K562 (cell line): ENCODE measurements around the gene RGS21. TPM values are rescaled to one million over a fixed set of nuclear protein-coding genes. Genes with fewer than 3 reads are reported as not detected.

Source experiments
- ATAC-seq: fragments of 200-7000 bp; cut with Tn5 transposase; 3 replicates; pipeline ENCODE4 v1.9.1; 2020; ENCODE audit warnings: moderate library complexity
- BruUV-seq: library from RNA; stranded (reverse); fragments of 400-500 nt; replicated peaks from 2 replicates; lab custom pipeline; 2021; lab: Mats Ljungman, UMichigan
- CTCF ChIA-PET: fragments of 300-600 bp; formaldehyde crosslinking; extraction: SDS; loops from one replicate; lab custom pipeline; 2021; ENCODE audit warnings: low intra/inter-chr PET ratio; lab: Yijun Ruan, JAX
- POLR2A ChIA-PET: fragments of 300-600, 350-650 bp; sonication (Branson Sonifier 250); formaldehyde crosslinking; extraction: SDS; loops from one replicate; lab custom pipeline; 2021; ENCODE audit warnings: antibody characterized with exemption, inconsistent platforms; lab: Yijun Ruan, JAX
- DNase-seq, 4 experiments: peaks; one replicate each; pipeline versions ENCODE4 v3.0.0 to v3.0.0-alpha.2; 2011 to 2018; ENCODE audit warnings: low spot score in 3 of 4, mixed read lengths in 3 of 4; ENCODE audit errors: extremely low read depth in 1 of 4
- FAIRE-seq: peaks from 2 replicates; lab custom pipeline; 2011; peaks lifted over from hg19 to GRCh38; lab: Jason Lieb, UNC
- H2AFZ ChIP-seq: 2 replicates; pipeline ENCODE4 v1.6.0; 2011; ENCODE audit warnings: low read depth, low read length, control low read depth, inconsistent platforms
- H3K27ac ChIP-seq: fragments of 200-600 bp; 3 replicates; pipeline ENCODE4 v1.8.0; 2011; ENCODE audit warnings: low read depth, mild to moderate bottlenecking, control low read depth, inconsistent platforms, low read length, moderate library complexity, mixed read lengths; ENCODE audit errors: extremely low read depth
- H3K27me3 ChIP-seq, 2 experiments: fragments of 300-600 bp in 1 of 2; 2 replicates in 1 of 2; 3 replicates in 1 of 2; pipeline versions ENCODE4 v1.6.0 to v1.8.0; 2011; ENCODE audit warnings: inconsistent platforms in 2 of 2, low read length in 2 of 2, mild to moderate bottlenecking in 1 of 2, mixed read lengths in 1 of 2, moderate library complexity in 1 of 2; ENCODE audit not compliant: control insufficient read depth in 2 of 2, insufficient read depth in 2 of 2
- H3K36me3 ChIP-seq: fragments of 300-600 bp; 3 replicates; pipeline ENCODE4 v1.8.0; 2011; ENCODE audit warnings: mild to moderate bottlenecking, low read length, inconsistent platforms; ENCODE audit not compliant: control insufficient read depth, insufficient read depth
- H3K4me1 ChIP-seq, 2 experiments: fragments of 200-600 bp in 1 of 2; replicated peaks in 1 of 2; 2 replicates in 1 of 2; 3 replicates in 1 of 2; pipeline versions ENCODE4 v1.5.1 to v1.8.0; 2011; ENCODE audit warnings: inconsistent platforms in 2 of 2, low read length in 2 of 2, mild to moderate bottlenecking in 1 of 2, mixed read lengths in 1 of 2, moderate library complexity in 1 of 2; ENCODE audit not compliant: control insufficient read depth in 2 of 2, insufficient read depth in 2 of 2
- H3K4me2 ChIP-seq: 2 replicates; pipeline ENCODE4 v1.6.1; 2011; ENCODE audit warnings: low read length, control low read depth, inconsistent platforms, mixed read lengths; ENCODE audit not compliant: insufficient read depth
- H3K4me3 ChIP-seq: fragments of 200-600 bp; sonication (generic), shearing (Covaris generic); 2 replicates; pipeline ENCODE4 v1.5.1; 2016; ENCODE audit warnings: control low read depth, inconsistent platforms
- H3K79me2 ChIP-seq: fragments of 200-600 bp; 3 replicates; pipeline ENCODE4 v1.8.0; 2011; ENCODE audit warnings: low read length, inconsistent platforms; ENCODE audit not compliant: control insufficient read depth, insufficient read depth
- H3K9ac ChIP-seq, 2 experiments: 2 replicates each; pipeline versions ENCODE4 v1.6.0 to v1.6.1; 2011; ENCODE audit warnings: low read depth in 2 of 2, low read length in 2 of 2, control low read depth in 1 of 2, inconsistent platforms in 1 of 2, mild to moderate bottlenecking in 1 of 2, mixed read lengths in 1 of 2; ENCODE audit not compliant: insufficient read depth in 1 of 2
- H3K9me1 ChIP-seq: one replicate; pipeline ENCODE4 v1.6.0; 2011; ENCODE audit warnings: inconsistent platforms, mild to moderate bottlenecking, low read length, moderate library complexity; ENCODE audit not compliant: control insufficient read depth, insufficient read depth
- H3K9me3 ChIP-seq: replicated peaks from 2 replicates; pipeline ENCODE4 v1.5.1; 2011; ENCODE audit warnings: low read depth, low read length, inconsistent platforms; ENCODE audit not compliant: control insufficient read depth, insufficient read depth
- H4K20me1 ChIP-seq: replicated peaks from 2 replicates; pipeline ENCODE4 v1.6.1; 2011; ENCODE audit warnings: low read length, inconsistent platforms, mixed read lengths; ENCODE audit not compliant: control insufficient read depth, insufficient read depth
- LCOR ChIP-seq: sonication (generic); formaldehyde crosslinking; IDR thresholded peaks from 2 replicates; pipeline ENCODE4 v1.8.0; 2022; ENCODE audit warnings: mild to moderate bottlenecking, missing genetic modification reagents
- NR3C1 ChIP-seq: sonication (generic); formaldehyde crosslinking; IDR thresholded peaks from 2 replicates; pipeline ENCODE4 v1.8.1; 2022; ENCODE audit warnings: missing genetic modification reagents
- RBM15 ChIP-seq: fragments of 200-400 bp; formaldehyde crosslinking; IDR thresholded peaks from 2 replicates; pipeline ENCODE4 v1.6.1; 2018; ENCODE audit warnings: mild to moderate bottlenecking, low read length, moderate library complexity; ENCODE audit not compliant: insufficient read depth
- SREBF1 ChIP-seq: fragments of 150-350 bp; IDR thresholded peaks from 2 replicates; pipeline ENCODE4 v1.6.1; 2014; ENCODE audit warnings: antibody characterized with exemption, low read depth, low read length, borderline replicate concordance
- TCF3 ChIP-seq: sonication (generic); formaldehyde crosslinking; IDR thresholded peaks from 2 replicates; pipeline ENCODE4 v1.4.0; 2020; ENCODE audit warnings: mild to moderate bottlenecking, missing genetic modification reagents
- ZNF551 ChIP-seq: fragments of 250-450 bp; sonication (Bioruptor Pico); IDR thresholded peaks from 2 replicates; pipeline ENCODE4 v1.5.0; 2021; ENCODE audit warnings: mild to moderate bottlenecking, moderate library complexity
- WGBS: fragments of 100-300 bp; shearing (Covaris generic); methylation state at CpG from one replicate; pipeline ENCODE4 v1.1.6; 2016; ENCODE audit warnings: low coverage, mixed read lengths; ENCODE audit not compliant: insufficient coverage; ENCODE audit errors: missing lambda C conversion rate; 5-methylcytosine and 5-hydroxymethylcytosine counted together
- in situ Hi-C: fragments of 300-500 bp; cut with MboI; formaldehyde crosslinking; loops from 4 replicates; pipeline ENCODE4 v1.15.0; 2018; ENCODE audit warnings: inconsistent platforms, mixed read lengths
- intact Hi-C: fragments of 100-400 bp; cut with micrococcal nuclease; formaldehyde crosslinking; loops from 2 replicates; pipeline ENCODE4 v1.14.2; 2022
- polyA plus RNA-seq, 8 experiments: library from polyadenylated mRNA; depleted of rRNA in 4 of 8; stranded (reverse) in 5 of 8; unstranded in 3 of 8; fragments of >200 nt; fragmentation: Nextera tagmentation in 2 of 8; fragmentation: Illumina TruSeq in 1 of 8; extraction: Ambion mirVana in 2 of 8; extraction: Trizol in 1 of 8; gene quantifications; 2 replicates each; pipeline versions ENCODE4 v1.2.1 to v1.2.3, GENCODE V29; 2011 to 2014; ENCODE audit warnings: inconsistent platforms in 1 of 8, missing spikeins in 1 of 8
- total RNA-seq, 7 experiments: library from RNA; depleted of rRNA in 6 of 7; stranded (reverse); fragments of >200 nt in 6 of 7; fragmentation: Illumina TruSeq in 2 of 7; extraction: Trizol in 2 of 7; gene quantifications; 2 replicates each; pipeline versions ENCODE4 v1.2.1 to v1.2.3, GENCODE V29; 2011 to 2021; ENCODE audit warnings: low replicate concordance in 1 of 7
- TF ChIP-seq, protein P1 (sequence below): fragments of 450-650 bp; formaldehyde crosslinking; IDR thresholded peaks from 2 replicates; pipeline ENCODE4 v1.4.0; 2020; ENCODE audit warnings: mild to moderate bottlenecking, moderate library complexity
- TF ChIP-seq, protein P2 (sequence below): IDR thresholded peaks from 2 replicates; pipeline ENCODE4 v1.6.1; 2011; ENCODE audit not compliant: insufficient read length; ENCODE audit errors: extremely low read depth

Gene RGS21
- total and polyA plus RNA-seq, 9 of the 15 experiments (the other 6 are each of a cell fraction or from before 2014, with no cell fraction given), result not detected

DNA sequence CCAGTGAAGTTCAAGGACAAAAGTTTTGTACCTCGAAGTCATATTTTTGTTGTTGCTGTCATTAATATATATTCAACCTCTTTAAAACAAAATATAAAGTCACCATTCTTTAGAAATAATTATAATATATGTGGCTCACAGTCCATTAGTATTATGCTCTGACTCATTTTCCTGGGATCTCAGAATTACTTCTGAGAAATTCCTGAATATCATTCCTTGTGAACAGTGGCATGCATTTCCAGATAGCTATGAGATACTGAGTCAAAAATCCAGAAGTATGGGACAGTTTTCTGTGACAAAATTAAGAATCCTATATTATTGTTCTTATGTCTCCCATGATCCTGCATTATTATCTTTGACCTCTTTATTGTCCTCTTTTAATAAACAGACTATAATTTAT, 13.8 kb upstream of the RGS21 start:
- no peaks in the 10 kb centered on the region for H3K9me1 ChIP-seq
- intact Hi-C loops (no loop called here), in situ Hi-C loops (no loop called here)
- no peak for ATAC-seq
- no peak overlapping the region for H3K4me3 ChIP-seq
- no TSS peak for BruUV-seq
- H3K27me3 ChIP-seq, result no peaks in the 10 kb centered on the region
- FAIRE-seq, result no peak
- H3K27ac ChIP-seq, result no peak overlapping the region
- no peaks in the 10 kb centered on the region for H3K79me2 ChIP-seq
- H3K9me3 ChIP-seq, result peaks cover 3% of the 10 kb centered on the region; the same call in 1 of the 2 replicates
- H3K9ac ChIP-seq, result no peak overlapping the region
- WGBS, result 8% methylated on average over 1 of the region's 1 CpG
- TF ChIP-seq TCF3, result no peak
- TF ChIP-seq NR3C1 (CRISPR knock-in tag), result no peak
- TF ChIP-seq SREBF1, result no peak
- no peak for TF ChIP-seq ZNF551
- TF ChIP-seq, protein P1, sequence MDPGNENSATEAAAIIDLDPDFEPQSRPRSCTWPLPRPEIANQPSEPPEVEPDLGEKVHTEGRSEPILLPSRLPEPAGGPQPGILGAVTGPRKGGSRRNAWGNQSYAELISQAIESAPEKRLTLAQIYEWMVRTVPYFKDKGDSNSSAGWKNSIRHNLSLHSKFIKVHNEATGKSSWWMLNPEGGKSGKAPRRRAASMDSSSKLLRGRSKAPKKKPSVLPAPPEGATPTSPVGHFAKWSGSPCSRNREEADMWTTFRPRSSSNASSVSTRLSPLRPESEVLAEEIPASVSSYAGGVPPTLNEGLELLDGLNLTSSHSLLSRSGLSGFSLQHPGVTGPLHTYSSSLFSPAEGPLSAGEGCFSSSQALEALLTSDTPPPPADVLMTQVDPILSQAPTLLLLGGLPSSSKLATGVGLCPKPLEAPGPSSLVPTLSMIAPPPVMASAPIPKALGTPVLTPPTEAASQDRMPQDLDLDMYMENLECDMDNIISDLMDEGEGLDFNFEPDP (CRISPR knock-in tag), result no peak
- TF ChIP-seq RBM15, result no peak
- TF ChIP-seq, protein P2, sequence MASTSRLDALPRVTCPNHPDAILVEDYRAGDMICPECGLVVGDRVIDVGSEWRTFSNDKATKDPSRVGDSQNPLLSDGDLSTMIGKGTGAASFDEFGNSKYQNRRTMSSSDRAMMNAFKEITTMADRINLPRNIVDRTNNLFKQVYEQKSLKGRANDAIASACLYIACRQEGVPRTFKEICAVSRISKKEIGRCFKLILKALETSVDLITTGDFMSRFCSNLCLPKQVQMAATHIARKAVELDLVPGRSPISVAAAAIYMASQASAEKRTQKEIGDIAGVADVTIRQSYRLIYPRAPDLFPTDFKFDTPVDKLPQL, result no peak
- no peak for TF ChIP-seq LCOR (CRISPR knock-in tag)
- DNase-seq, result no peak
- POLR2A ChIA-PET, result no interaction called here
- no peaks in the 10 kb centered on the region for H4K20me1 ChIP-seq
- no peaks in the 10 kb centered on the region for H3K4me1 ChIP-seq
- CTCF ChIA-PET, result no interaction called here
- H3K36me3 ChIP-seq, result no peaks in the 10 kb centered on the region
- H3K4me2 ChIP-seq, result no peak overlapping the region
- H2AFZ ChIP-seq, result peak overlapping the region; percentile 33; the same call in 1 of the 2 replicates
